Amygdala (tissue), 56 donors: ENCODE measurements around the gene AGRP.
"Not testable (repeated sequence)": the region's sequence is repeated elsewhere in the genome, so short reads cannot be mapped to it uniquely, and the experiment has no call there.

Source experiments
- DNase-seq, 56 donors: peaks; one replicate each; lab custom pipeline; 2025; lab: John Stamatoyannopoulos, UW

The AGRP gene

GRCh38 chr16:67483150-67483549 is at the start of gene AGRP:
Gene AGRP (minus strand): TSS chr16:67483547. CDS start chr16:67483398, 149 bp downstream.
- DNase-seq = no peak

- peak in 7 of 56 donors; percentile 26 to 48 (median 35) for DNase-seq
These were observed 47.9 kb upstream of the AGRP start for GRCh38 chr16:67531247-67531646.

- peak in 40 of 56 donors; percentile 19 to 86 (median 60) for DNase-seq
These were observed 46.9 kb upstream of the AGRP start for GRCh38 chr16:67530013-67530939.

- DNase-seq = no peak
These were observed 46.2 kb upstream of the AGRP start for GRCh38 chr16:67529582-67530012.

GRCh38 chr16:67528870-67529581 is 45.7 kb upstream of the AGRP start:
- DNase-seq = peak in 9 of 56 donors; percentile 48 to 70 (median 55)

- peak in 29 of 56 donors; percentile 28 to 74 (median 51) for DNase-seq
These were observed 45.0 kb upstream of the AGRP start, which contains the start of gene RIPOR1 for GRCh38 chr16:67528222-67528869. Gene RIPOR1 (plus strand): TSS chr16:67528829. CDS start chr16:67538447, 9,618 bp downstream.

GRCh38 chr16:67526149-67526791 is 42.9 kb upstream of the AGRP start:
- DNase-seq = no peak

- no peak for DNase-seq
These were observed 42.0 kb upstream of the AGRP start for GRCh38 chr16:67525176-67525860.

GRCh38 chr16:67521095-67521804 is 37.9 kb upstream of the AGRP start:
- peak; percentile 39 to 97 (median 84) for DNase-seq

- no peak for DNase-seq
These were observed 35.9 kb upstream of the AGRP start for GRCh38 chr16:67519242-67519641.

- no peak for DNase-seq
These were observed 35.3 kb upstream of the AGRP start for GRCh38 chr16:67518676-67519075.

GRCh38 chr16:67517661-67518423 is 34.5 kb upstream of the AGRP start:
- no peak for DNase-seq

- no peak for DNase-seq
These were observed 33.8 kb upstream of the AGRP start for GRCh38 chr16:67517155-67517445.

GRCh38 chr16:67516296-67517154 is 33.2 kb upstream of the AGRP start:
- no peak for DNase-seq

GRCh38 chr16:67514382-67514828 is 31.1 kb upstream of the AGRP start:
- peak in 20 of 56 donors; percentile 11 to 74 (median 28) for DNase-seq

- not testable (repeated sequence) for DNase-seq
These were observed 30.5 kb upstream of the AGRP start for GRCh38 chr16:67513892-67514291.

GRCh38 chr16:67509016-67509415 is 25.7 kb upstream of the AGRP start:
- no peak for DNase-seq
